Skeletal muscle cell (primary cell): ENCODE data around the gene FGFBP2.

Experiments used
- DNase-seq: peaks from one replicate; pipeline ENCODE4 v3.0.0-alpha.2; 2010; ENCODE audit warnings: low read depth
- H3K4me3 ChIP-seq: 2 replicates; pipeline ENCODE4 v1.5.1; 2011; ENCODE audit warnings: low read depth, mild to moderate bottlenecking, control low read depth, low read length, moderate library complexity

Gene FGFBP2

GRCh38 chr4:15963001-15963451 lies at the start of gene FGFBP2:
FGFBP2 (minus strand) TSS chr4:15963175; CDS start chr4:15963129, 46 bp downstream.
- DNase-seq = no peak
- no peak within 1 kb of the TSS for H3K4me3 ChIP-seq

GRCh38 chr4:16011173-16011572 lies 48.2 kb upstream of the FGFBP2 start:
- no peak for DNase-seq
- H3K4me3 ChIP-seq = no peak overlapping the region

- no peak for DNase-seq
- H3K4me3 ChIP-seq = no peak overlapping the region
Observed at GRCh38 chr4:16009153-16009552, 46.2 kb upstream of the FGFBP2 start.

GRCh38 chr4:16007471-16008095 lies 44.6 kb upstream of the FGFBP2 start:
- no peak overlapping the region for H3K4me3 ChIP-seq
- no peak for DNase-seq

GRCh38 chr4:16006771-16007446 lies 43.9 kb upstream of the FGFBP2 start:
- H3K4me3 ChIP-seq = no peak overlapping the region
- DNase-seq = no peak

- no peak for DNase-seq
- H3K4me3 ChIP-seq = no peak overlapping the region
Observed at GRCh38 chr4:16005676-16006075, 42.7 kb upstream of the FGFBP2 start.

GRCh38 chr4:16001484-16001858 lies 38.5 kb upstream of the FGFBP2 start:
- peak; percentile 25 for DNase-seq
- no peak overlapping the region for H3K4me3 ChIP-seq

GRCh38 chr4:16000708-16001483 lies 37.9 kb upstream of the FGFBP2 start:
- no peak overlapping the region for H3K4me3 ChIP-seq
- no peak for DNase-seq

- no peak overlapping the region for H3K4me3 ChIP-seq
- DNase-seq = no peak
Observed at GRCh38 chr4:15996773-15997172, 33.8 kb upstream of the FGFBP2 start.

- no peak overlapping the region for H3K4me3 ChIP-seq
- no peak for DNase-seq
Observed at GRCh38 chr4:15995826-15996225, 32.9 kb upstream of the FGFBP2 start.

GRCh38 chr4:15992167-15992485 lies 29.2 kb upstream of the FGFBP2 start:
- DNase-seq = no peak
- no peak overlapping the region for H3K4me3 ChIP-seq

- DNase-seq = no peak
- H3K4me3 ChIP-seq = no peak overlapping the region
Observed at GRCh38 chr4:15990570-15991285, 27.8 kb upstream of the FGFBP2 start.

- no peak overlapping the region for H3K4me3 ChIP-seq
- DNase-seq = no peak
Observed at GRCh38 chr4:15989424-15989823, 26.4 kb upstream of the FGFBP2 start.

- no peak overlapping the region for H3K4me3 ChIP-seq
- no peak for DNase-seq
Observed at GRCh38 chr4:15988222-15988621, 25.2 kb upstream of the FGFBP2 start.

GRCh38 chr4:15986907-15987306 lies 23.9 kb upstream of the FGFBP2 start:
- DNase-seq = no peak

GRCh38 chr4:15983610-15984009 lies 20.6 kb upstream of the FGFBP2 start:
- no peak overlapping the region for H3K4me3 ChIP-seq

More at GRCh38 chr4:15986907-15987306, 23.9 kb upstream of the FGFBP2 start:
- no peak overlapping the region for H3K4me3 ChIP-seq

GRCh38 chr4:15982842-15983524 lies 20.0 kb upstream of the FGFBP2 start:
- no peak overlapping the region for H3K4me3 ChIP-seq
- no peak for DNase-seq

More at GRCh38 chr4:15983610-15984009, 20.6 kb upstream of the FGFBP2 start:
- no peak for DNase-seq

GRCh38 chr4:15976456-15977447 lies 13.8 kb upstream of the FGFBP2 start:
- H3K4me3 ChIP-seq = no peak overlapping the region
- DNase-seq = no peak
